Gastroesophageal sphincter (tissue), 4 donors: Measurements from ENCODE around the gene PSMB3. TPM values are rescaled to one million over a fixed set of nuclear protein-coding genes. Genes with fewer than 3 reads are reported as not detected.

ENCODE experiments used
- ATAC-seq: fragments of 150-250 bp; one replicate; pipeline ENCODE4 v1.9.1; 2016; ENCODE audit warnings: mild to moderate bottlenecking, moderate library complexity
- H3K27ac ChIP-seq, 4 donors: fragments of 200-600 bp; sonication (generic) in 3 of 4; 1 replicate in 3 of 4; 2 replicates in 1 of 4; pipeline ENCODE4 v1.5.1; 2016 to 2019
- H3K27me3 ChIP-seq: fragments of 200-600 bp; sonication (generic); one replicate; pipeline ENCODE4 v1.5.1; 2019
- H3K36me3 ChIP-seq, 2 donors: fragments of 200-600 bp; sonication (generic); one replicate each; pipeline ENCODE4 v1.5.1; 2019; ENCODE audit warnings: control low read depth in 1 of 2
- H3K4me1 ChIP-seq, 3 donors: fragments of 200-600 bp; sonication (generic); 1 replicate in 2 of 3; 2 replicates in 1 of 3; pipeline ENCODE4 v1.5.1; 2016 to 2019; ENCODE audit warnings: control low read depth in 2 of 3
- H3K4me3 ChIP-seq, 2 donors: fragments of 200-600 bp; sonication (generic); one replicate each; pipeline ENCODE4 v1.5.1; 2019; ENCODE audit warnings: mild to moderate bottlenecking in 1 of 2, moderate library complexity in 1 of 2
- H3K9me3 ChIP-seq, 3 donors: fragments of 200-600 bp; sonication (generic); one replicate each; pipeline ENCODE4 v1.5.1; 2017 to 2019; ENCODE audit warnings: control low read depth in 2 of 3
- EP300 ChIP-seq: sonication (generic); formaldehyde crosslinking; IDR thresholded peaks from one replicate; pipeline ENCODE4 v1.6.1; 2017; ENCODE audit warnings: antibody characterized with exemption, mild to moderate bottlenecking
- POLR2A ChIP-seq, 2 donors: fragments of 450-650 bp; IDR thresholded peaks; one replicate each; pipeline ENCODE4 v1.6.1; 2017; ENCODE audit warnings: antibody characterized with exemption in 2 of 2, mild to moderate bottlenecking in 2 of 2, moderate library complexity in 1 of 2
- POLR2AphosphoS5 ChIP-seq: sonication (generic); formaldehyde crosslinking; IDR thresholded peaks from one replicate; pipeline ENCODE4 v1.6.1; 2017; ENCODE audit warnings: antibody characterized with exemption
- WGBS, 2 donors: methylation state at CpG; one replicate each; pipeline ENCODE4 v1.1.5; 2018; ENCODE audit warnings: low coverage in 1 of 2; 5-methylcytosine and 5-hydroxymethylcytosine counted together
- total RNA-seq, 4 donors: library from RNA; depleted of rRNA; stranded (reverse); fragments of >200 nt; gene quantifications; one replicate each; pipeline ENCODE4 v1.1.0, GENCODE V29; 2016
- TF ChIP-seq, protein P1 (sequence below), 4 experiments: fragments of 200-600 bp in 2 of 4; fragments of 450-650 bp in 2 of 4; sonication (generic) in 1 of 4; IDR thresholded peaks; one replicate each; pipeline ENCODE4 v1.5.1; 2017 to 2019; ENCODE audit warnings: antibody characterized with exemption in 4 of 4, mild to moderate bottlenecking in 2 of 4, moderate library complexity in 2 of 4

The PSMB3 gene
- total RNA-seq, result 100 to 1,000 TPM; 107 to 123 (median 117) TPM

GRCh38 chr17:38752308-38753070 lies at the start of gene PSMB3:
TSS of gene PSMB3 (plus strand) at chr17:38752741. CDS start at chr17:38752827, 86 bp downstream.
- ATAC-seq, result peak; percentile 92
- peaks cover 0 to 37% of the 10 kb centered on the region in 2 donors for H3K36me3 ChIP-seq
- TF ChIP-seq POLR2A (IDR thresholded peaks at IDR 0.05), result peak in 1 of 2 donors; percentile 21
- TF ChIP-seq POLR2AphosphoS5, result peak; percentile 64
- TF ChIP-seq, protein P1, sequence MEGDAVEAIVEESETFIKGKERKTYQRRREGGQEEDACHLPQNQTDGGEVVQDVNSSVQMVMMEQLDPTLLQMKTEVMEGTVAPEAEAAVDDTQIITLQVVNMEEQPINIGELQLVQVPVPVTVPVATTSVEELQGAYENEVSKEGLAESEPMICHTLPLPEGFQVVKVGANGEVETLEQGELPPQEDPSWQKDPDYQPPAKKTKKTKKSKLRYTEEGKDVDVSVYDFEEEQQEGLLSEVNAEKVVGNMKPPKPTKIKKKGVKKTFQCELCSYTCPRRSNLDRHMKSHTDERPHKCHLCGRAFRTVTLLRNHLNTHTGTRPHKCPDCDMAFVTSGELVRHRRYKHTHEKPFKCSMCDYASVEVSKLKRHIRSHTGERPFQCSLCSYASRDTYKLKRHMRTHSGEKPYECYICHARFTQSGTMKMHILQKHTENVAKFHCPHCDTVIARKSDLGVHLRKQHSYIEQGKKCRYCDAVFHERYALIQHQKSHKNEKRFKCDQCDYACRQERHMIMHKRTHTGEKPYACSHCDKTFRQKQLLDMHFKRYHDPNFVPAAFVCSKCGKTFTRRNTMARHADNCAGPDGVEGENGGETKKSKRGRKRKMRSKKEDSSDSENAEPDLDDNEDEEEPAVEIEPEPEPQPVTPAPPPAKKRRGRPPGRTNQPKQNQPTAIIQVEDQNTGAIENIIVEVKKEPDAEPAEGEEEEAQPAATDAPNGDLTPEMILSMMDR (IDR thresholded peaks at IDR 0.05), result peak in 1 of 4 experiments; percentile 23
- no peak for TF ChIP-seq EP300
- peaks cover 0 to 68% (median 17%) of the 10 kb centered on the region in 3 donors for H3K4me1 ChIP-seq
- peak within 1 kb of the TSS; percentile 77 to 95 (median 90) for H3K27ac ChIP-seq
- H3K4me3 ChIP-seq, result peak within 1 kb of the TSS; percentile 93 to 94
- 0% methylated on average over 29 to 42 of the region's 44 CpGs for WGBS, 2 donors
- no peaks in the 10 kb centered on the region for H3K27me3 ChIP-seq
- H3K9me3 ChIP-seq, result no peaks in the 10 kb centered on the region

- Histone ChIP-seq H3K9me3 (no peaks in the 10 kb centered on the region), H3K27ac (peak overlapping the region; percentile 85 to 97 (median 96)), H3K4me3 (peak overlapping the region; percentile 75 to 78), H3K36me3 (peaks cover 0 to 9% of the 10 kb centered on the region in 2 donors), H3K4me1 (peaks cover 0 to 53% (median 14%) of the 10 kb centered on the region in 3 donors), H3K27me3 (no peaks in the 10 kb centered on the region)
- 2 to 6% methylated on average over 19 to 20 of the region's 55 CpGs for WGBS, 2 donors
- no peak for ATAC-seq
- TF ChIP-seq, protein P1 (IDR thresholded peaks at IDR 0.05), result no peak
- TF ChIP-seq POLR2A (IDR thresholded peaks at IDR 0.05), result no peak
- no peak for TF ChIP-seq EP300
- no peak for TF ChIP-seq POLR2AphosphoS5
Measured at GRCh38 chr17:38702916-38703741, 49.4 kb upstream of the PSMB3 start.

DNA sequence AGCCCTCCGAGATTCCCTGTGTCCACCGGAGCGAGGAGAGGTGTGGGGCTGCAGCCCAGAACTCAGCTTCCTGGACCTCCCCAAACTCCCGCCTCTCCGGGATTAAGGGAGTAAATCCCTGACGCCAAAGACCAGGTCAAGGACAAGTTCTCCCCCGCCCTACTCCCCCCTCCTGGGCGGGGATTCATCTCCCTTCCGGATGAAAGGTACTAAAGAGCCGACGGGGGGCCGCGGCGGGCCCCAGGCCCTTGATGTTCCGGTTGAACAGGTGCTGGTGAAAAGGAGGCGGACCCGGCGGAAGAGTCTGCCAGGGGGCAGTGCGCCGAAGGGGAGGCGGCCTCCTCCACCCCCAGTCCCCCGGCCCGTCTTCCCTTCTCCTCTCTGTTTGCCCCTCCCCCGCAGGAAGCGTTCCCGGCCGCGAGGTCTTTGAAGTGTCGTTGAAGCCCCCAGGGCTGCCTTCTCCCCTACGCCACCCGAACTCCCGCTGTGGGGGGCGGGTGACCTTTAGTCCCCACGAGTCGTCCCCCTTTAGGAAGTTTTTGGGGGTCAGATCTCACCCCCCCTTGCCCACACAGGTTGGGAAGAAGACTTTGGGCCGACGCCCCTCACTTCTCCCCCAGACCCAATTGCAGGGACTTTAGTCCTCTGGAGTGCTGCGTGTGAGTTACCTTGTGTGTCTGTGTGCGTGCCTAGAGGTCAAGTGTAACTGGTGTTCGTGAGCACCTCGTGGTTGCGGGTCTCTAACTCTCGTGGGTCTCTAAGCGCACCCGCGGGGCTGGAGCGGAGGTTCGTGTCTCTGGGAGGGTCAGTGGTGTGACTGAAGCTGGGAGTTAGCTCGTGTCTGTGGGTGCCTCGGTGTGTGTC lies 48.6 kb upstream of the PSMB3 start:
- TF ChIP-seq POLR2AphosphoS5, result peak; percentile 63
- no peak for TF ChIP-seq EP300
- peak; percentile 33 to 44 for TF ChIP-seq POLR2A (IDR thresholded peaks at IDR 0.05)
- TF ChIP-seq, protein P1 (IDR thresholded peaks at IDR 0.05), result peak in 2 of 4 experiments; percentile 3 to 11
- ATAC-seq, result peak; percentile 28
- WGBS, 2 donors, result 2 to 3% methylated on average over 10 to 13 of the region's 50 CpGs
- Histone ChIP-seq H3K36me3 (peaks cover 0 to 17% of the 10 kb centered on the region in 2 donors), H3K9me3 (no peaks in the 10 kb centered on the region), H3K27me3 (no peaks in the 10 kb centered on the region), H3K4me3 (peak overlapping the region; percentile 75 to 78), H3K4me1 (peaks cover 0 to 62% (median 14%) of the 10 kb centered on the region in 3 donors), H3K27ac (peak overlapping the region; percentile 85 to 97 (median 96))

GRCh38 chr17:38704606-38705522 lies 47.7 kb upstream of the PSMB3 start, which contains the start of gene MLLT6:
TSS of gene MLLT6 (plus strand) at chr17:38705273. CDS start at chr17:38705633, 360 bp downstream.
- Histone ChIP-seq H3K4me1 (peaks cover 0 to 71% (median 14%) of the 10 kb centered on the region in 3 donors), H3K9me3 (no peaks in the 10 kb centered on the region), H3K27ac (peak within 1 kb of the TSS; percentile 85 to 97 (median 96)), H3K36me3 (peaks cover 0 to 26% of the 10 kb centered on the region in 2 donors), H3K4me3 (peak within 1 kb of the TSS; percentile 75 to 94), H3K27me3 (no peaks in the 10 kb centered on the region)
- peak; percentile 45 for TF ChIP-seq POLR2AphosphoS5
- TF ChIP-seq, protein P1 (IDR thresholded peaks at IDR 0.05), result no peak
- no peak for TF ChIP-seq EP300
- peak; percentile 24 to 34 for TF ChIP-seq POLR2A (IDR thresholded peaks at IDR 0.05)
- 0 to 4% methylated on average over 5 to 19 of the region's 100 CpGs for WGBS, 2 donors
- peak; percentile 71 for ATAC-seq
